GM19099 (cell line): Measurements from ENCODE around the gene OR2J1.

ENCODE experiments used
- POLR2A ChIP-seq: IDR thresholded peaks from 3 replicates; pipeline ENCODE4 v1.6.1; 2011; ENCODE audit warnings: low read depth; ENCODE audit not compliant: insufficient read length; ENCODE audit errors: extremely low read depth

OR2J1 gene

GRCh38 chr6:29142309-29142708, 43.0 kb downstream of the OR2J1 start:
- TF ChIP-seq POLR2A: no peak

- TF ChIP-seq POLR2A: no peak
These were observed 46.9 kb downstream of the OR2J1 start for GRCh38 chr6:29146179-29146578.

DNA sequence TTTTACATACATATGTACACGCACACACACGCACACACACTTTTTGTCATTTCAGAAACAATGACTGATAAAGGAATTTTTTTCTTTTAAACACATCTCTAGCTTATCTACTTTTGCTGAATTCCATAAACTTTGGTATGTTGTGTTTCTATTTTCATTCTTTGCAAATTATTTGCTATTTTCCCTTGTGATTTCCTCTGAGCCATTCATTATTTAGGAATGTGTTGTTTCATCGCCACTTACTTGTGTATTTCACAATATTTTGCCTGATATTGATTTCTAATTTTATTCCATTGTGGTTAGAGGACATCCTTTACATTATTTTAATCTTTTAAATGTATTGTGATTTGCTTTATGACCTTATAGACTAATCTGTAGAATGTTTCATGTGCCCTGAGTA, 47.8 kb downstream of the OR2J1 start:
- no peak for TF ChIP-seq POLR2A
